Fibroblast of pulmonary artery (primary cell): ENCODE results near the gene LRPPRC.

Source experiments
- DNase-seq: peaks from one replicate; pipeline ENCODE4 v3.0.0-alpha.2; 2010; ENCODE audit warnings: low read depth
- H3K4me3 ChIP-seq: replicated peaks from 2 replicates; pipeline ENCODE4 v1.5.1; 2011; ENCODE audit warnings: low read depth, mild to moderate bottlenecking, control low read depth, low read length, moderate library complexity
- TF ChIP-seq, protein P1 (sequence below): IDR thresholded peaks from 2 replicates; pipeline ENCODE4 v1.5.1; 2011; ENCODE audit warnings: mild to moderate bottlenecking, control low read depth, low read length, inconsistent platforms; ENCODE audit errors: missing control alignments

The LRPPRC gene

DNA sequence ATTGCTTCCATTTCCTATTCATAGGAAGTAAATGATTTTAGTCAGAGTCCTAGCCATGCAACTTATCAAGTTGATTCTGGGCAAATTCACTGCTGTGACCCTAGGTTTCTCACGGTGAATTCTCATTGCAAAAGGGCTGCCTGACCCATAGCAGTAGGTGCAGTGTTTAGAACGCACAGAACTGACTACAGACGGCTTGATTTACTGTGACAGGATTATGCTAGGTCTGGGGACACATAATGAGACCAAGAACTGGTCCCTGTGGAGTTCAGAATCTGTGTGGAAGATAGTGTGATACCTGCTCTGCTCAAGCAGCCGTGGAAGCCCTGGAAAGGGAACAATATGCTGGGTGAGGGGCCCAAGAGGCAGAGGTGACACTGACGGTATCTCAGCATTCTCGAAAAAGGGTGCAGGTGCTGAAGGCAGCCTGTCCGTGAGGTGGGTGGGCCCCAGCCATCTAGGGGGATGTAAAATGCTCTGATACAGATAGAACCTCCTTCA, 110.6 kb downstream of the LRPPRC start:
- no peak overlapping the region for H3K4me3 ChIP-seq
- DNase-seq: no peak
- TF ChIP-seq, protein P1, sequence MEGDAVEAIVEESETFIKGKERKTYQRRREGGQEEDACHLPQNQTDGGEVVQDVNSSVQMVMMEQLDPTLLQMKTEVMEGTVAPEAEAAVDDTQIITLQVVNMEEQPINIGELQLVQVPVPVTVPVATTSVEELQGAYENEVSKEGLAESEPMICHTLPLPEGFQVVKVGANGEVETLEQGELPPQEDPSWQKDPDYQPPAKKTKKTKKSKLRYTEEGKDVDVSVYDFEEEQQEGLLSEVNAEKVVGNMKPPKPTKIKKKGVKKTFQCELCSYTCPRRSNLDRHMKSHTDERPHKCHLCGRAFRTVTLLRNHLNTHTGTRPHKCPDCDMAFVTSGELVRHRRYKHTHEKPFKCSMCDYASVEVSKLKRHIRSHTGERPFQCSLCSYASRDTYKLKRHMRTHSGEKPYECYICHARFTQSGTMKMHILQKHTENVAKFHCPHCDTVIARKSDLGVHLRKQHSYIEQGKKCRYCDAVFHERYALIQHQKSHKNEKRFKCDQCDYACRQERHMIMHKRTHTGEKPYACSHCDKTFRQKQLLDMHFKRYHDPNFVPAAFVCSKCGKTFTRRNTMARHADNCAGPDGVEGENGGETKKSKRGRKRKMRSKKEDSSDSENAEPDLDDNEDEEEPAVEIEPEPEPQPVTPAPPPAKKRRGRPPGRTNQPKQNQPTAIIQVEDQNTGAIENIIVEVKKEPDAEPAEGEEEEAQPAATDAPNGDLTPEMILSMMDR: no peak

DNA sequence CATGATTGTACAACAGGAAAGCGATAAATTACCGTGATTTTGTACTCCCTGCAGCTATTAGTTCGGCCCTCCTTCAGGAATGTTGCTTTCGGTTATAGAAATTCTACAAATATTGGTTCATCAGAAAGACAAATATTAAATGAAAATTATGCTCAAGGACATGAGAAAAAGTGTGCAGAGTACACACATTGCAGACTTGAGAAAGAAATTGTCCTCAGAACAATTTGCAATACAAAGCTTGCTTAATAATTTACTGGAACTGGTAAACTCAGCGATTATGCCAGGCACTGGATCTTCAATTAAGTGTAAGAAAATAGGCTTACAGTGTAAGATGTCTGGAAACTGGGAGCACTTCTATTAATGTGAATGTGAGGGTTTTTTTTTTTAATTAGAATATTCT, 111.1 kb downstream of the LRPPRC start:
- TF ChIP-seq, protein P1: no peak
- no peak for DNase-seq
- H3K4me3 ChIP-seq: no peak overlapping the region

DNA sequence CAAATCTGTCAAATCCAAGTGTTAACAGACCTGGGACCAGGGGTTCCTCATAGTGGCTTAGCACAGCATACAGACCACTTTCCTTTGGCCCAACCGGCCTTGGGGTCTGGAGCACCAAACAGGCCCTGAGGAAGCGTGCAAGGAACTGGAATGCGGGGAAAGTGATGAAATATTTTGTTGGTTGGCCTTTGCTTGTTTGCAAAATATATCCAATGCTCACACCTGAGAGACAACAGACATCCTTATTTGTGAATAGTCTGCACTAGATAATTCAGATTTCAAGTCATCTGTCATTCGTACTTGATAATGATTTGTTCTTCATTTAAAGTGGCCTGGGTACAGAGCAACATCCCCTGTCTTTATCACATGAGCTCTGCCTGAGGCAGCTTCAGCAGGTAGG, 113.5 kb downstream of the LRPPRC start:
- TF ChIP-seq, protein P1: no peak
- no peak for DNase-seq
- no peak overlapping the region for H3K4me3 ChIP-seq

DNA sequence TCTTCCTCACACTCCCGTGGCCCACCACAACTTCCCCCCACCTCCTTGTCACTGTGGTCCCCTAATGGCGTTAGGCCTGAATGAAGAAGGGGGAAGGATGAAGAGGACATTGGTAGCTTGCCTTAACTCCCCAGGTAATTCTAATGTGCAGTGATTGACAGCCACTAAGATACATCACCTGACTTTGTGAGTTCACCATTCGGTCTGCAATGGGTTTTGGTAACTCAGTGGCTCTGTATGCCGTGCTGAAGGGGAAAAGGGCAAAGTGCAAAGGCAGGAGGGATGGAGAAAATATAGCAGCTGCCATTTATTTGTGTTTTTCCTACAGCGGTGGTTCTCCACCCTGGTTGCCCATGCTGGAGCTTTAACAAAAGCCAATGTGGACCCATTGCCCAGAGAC, 114.8 kb downstream of the LRPPRC start:
- DNase-seq: no peak
- TF ChIP-seq, protein P1: no peak
- no peak overlapping the region for H3K4me3 ChIP-seq

DNA sequence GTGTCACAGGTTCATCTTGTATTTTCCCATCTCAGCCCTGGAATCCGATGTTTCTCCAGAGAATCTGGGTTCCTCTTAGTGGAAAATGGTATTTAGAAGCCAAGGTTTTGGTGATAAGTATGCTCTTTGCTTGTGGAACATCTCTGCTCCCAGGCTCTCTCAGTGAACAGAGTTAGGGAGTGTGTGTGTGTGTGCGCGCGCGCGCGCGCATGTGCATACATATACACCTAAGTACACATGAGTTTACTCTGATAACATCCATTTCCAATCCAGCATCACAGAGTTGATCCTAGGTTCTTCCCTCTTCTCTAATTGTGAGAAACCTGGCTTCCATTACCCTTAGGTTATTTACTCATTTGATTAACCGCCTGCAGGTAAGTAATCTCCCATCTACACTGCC, 115.3 kb downstream of the LRPPRC start:
- TF ChIP-seq, protein P1: no peak
- no peak for DNase-seq
- no peak overlapping the region for H3K4me3 ChIP-seq

DNA sequence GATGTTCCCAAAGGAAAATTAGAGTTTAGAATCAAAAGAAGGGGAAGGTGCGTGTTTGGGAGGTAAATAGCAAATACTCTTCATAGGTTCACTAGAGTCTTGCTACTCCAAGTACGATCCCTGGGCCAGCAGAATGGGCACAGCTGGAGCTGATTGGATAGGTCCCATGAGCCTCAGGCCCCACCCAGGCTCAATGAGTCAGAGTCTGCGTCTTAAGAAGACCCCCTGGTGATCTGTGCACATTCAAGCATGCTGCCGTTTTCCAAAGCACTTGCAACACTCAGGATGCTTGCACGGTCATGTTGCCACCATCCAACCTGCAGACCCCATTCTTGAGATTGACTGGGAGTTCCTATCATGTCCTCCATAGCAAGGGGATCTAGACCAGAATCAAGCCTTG, 116.5 kb downstream of the LRPPRC start:
- H3K4me3 ChIP-seq: no peak overlapping the region
- TF ChIP-seq, protein P1: no peak
- DNase-seq: no peak

DNA sequence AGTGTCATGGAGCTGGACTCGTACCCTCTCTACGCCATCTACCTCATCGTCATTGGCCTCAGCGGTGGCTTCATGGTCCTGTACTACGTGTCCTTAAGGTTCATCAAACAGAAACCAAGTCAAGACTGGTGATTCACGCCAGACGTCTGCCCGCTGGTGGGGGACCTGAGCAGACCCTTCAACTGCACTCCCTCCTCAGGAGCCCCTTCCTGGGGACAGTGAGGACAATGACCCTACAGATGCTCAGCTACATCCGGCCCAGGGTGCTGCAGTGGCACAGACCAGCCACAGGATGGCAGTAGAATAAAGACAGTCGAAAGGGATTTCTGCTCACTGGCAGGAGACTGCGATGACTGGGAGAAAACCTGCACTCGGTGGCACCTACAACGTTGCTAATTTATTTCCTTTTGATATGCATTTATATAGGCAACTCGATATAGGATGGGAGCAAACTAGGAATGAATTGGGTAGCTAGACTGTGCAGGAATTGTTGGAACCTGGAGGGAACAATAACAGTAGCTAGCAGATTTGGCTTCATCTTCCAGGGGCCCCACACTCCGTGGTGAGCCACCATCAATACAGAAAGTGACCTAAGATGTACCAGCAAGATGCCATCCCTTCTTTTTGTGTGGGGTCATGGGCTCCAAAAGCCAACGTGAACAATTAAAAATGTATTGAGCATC, 117.9 kb downstream of the LRPPRC start:
- TF ChIP-seq, protein P1: peak; percentile 98
- peak; percentile 69 for DNase-seq
- no peak overlapping the region for H3K4me3 ChIP-seq
